Smooth muscle cell of the coronary artery (primary cell): ENCODE data around the gene HEPH. TPM values are rescaled to one million over a fixed set of nuclear protein-coding genes. Genes with fewer than 3 reads are reported as not detected.

Source experiments
- total RNA-seq: library from RNA; depleted of rRNA; stranded (reverse); fragments of >200 nt; gene quantifications from 2 replicates; pipeline ENCODE4 v1.2.3, GENCODE V29; 2014; ENCODE audit warnings: low replicate concordance

The HEPH gene, protein sequence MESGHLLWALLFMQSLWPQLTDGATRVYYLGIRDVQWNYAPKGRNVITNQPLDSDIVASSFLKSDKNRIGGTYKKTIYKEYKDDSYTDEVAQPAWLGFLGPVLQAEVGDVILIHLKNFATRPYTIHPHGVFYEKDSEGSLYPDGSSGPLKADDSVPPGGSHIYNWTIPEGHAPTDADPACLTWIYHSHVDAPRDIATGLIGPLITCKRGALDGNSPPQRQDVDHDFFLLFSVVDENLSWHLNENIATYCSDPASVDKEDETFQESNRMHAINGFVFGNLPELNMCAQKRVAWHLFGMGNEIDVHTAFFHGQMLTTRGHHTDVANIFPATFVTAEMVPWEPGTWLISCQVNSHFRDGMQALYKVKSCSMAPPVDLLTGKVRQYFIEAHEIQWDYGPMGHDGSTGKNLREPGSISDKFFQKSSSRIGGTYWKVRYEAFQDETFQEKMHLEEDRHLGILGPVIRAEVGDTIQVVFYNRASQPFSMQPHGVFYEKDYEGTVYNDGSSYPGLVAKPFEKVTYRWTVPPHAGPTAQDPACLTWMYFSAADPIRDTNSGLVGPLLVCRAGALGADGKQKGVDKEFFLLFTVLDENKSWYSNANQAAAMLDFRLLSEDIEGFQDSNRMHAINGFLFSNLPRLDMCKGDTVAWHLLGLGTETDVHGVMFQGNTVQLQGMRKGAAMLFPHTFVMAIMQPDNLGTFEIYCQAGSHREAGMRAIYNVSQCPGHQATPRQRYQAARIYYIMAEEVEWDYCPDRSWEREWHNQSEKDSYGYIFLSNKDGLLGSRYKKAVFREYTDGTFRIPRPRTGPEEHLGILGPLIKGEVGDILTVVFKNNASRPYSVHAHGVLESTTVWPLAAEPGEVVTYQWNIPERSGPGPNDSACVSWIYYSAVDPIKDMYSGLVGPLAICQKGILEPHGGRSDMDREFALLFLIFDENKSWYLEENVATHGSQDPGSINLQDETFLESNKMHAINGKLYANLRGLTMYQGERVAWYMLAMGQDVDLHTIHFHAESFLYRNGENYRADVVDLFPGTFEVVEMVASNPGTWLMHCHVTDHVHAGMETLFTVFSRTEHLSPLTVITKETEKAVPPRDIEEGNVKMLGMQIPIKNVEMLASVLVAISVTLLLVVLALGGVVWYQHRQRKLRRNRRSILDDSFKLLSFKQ
- 62.4 and 99.5 TPM in 2 replicates for total RNA-seq

DNA sequence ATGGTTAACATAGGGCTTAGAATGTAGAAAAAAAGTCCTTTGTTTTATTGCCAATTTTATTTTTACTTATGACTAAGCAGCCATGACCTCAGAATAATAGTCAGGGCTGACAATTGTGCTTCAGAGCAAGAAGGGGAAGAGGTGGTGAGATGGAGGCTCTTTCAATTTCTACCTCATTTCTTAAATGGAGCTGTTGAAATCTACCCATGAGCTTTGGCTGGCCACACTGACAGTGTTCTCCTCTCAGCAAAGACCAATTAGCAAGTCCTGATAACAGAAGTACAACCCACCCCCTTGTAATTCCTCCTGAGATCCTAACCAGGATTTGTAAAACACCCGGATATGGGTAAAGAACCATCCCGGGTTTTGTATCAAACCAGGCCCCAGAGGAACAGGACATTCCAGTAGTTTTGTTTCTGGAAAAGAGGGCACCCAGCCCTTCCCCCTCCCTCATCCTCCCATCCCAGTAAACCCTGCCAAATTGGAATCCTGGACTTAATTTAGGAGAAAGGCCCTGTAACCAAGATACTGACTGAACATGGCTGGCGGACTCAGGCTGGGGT lies at the start of gene HEPH:
Gene HEPH (plus strand): TSS at position 399 of the 563 bp plus-strand sequence. CDS start 6,324 bp downstream, outside the sequence.

Other genes with a start within 250 kb of the HEPH start
- not detected in 2 replicates for gene VSIG4, start 124.2 kb upstream of the HEPH start, total RNA-seq